NCI-H524 treated with DMSO at 0.1 percent for 48 hours (cell line): ENCODE results near the gene AP1G2.

Experiments used
- DNase-seq: peaks from one replicate; lab custom pipeline; 2025; lab: John Stamatoyannopoulos, UW

Gene AP1G2

DNA sequence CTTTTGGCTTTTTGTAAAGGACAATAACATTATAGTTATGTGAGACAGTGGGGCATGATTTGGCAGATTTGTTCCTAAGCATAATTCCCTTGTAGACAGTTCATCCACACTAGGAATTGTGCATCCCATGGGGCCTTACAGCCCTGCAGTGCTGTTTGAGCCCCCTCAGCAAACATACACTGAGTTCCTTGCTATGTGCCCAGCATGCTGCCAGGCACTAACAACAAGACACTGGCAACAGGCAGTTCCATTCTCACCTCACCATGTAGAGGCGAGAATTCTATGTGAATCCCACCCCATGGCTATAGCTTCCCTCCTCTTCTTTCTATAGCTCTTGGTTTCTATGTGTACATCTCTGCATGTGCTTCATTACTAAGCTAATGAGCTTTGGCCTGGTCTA is 9.6 kb downstream of the AP1G2 start:
- no peak for DNase-seq

DNA sequence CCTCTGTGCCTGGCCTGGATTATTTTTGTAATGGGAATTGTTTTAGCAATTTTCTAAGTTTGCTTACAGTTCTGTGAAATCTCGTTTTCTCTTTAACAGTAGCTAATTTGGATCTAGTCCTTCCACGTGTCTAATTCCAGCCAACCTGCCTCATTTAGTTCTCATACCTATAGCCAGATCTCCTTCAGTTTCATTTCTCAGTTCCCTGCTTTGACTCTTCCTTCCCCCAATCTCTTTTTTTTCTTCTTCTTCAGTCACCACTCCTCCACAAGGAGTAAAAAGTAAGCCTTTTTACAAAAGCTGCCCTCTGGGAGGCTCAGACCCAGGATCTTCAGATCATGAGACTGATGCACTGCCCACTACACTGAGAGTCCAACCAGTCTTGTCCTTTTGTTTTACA is 10.1 kb downstream of the AP1G2 start:
- no peak for DNase-seq

DNA sequence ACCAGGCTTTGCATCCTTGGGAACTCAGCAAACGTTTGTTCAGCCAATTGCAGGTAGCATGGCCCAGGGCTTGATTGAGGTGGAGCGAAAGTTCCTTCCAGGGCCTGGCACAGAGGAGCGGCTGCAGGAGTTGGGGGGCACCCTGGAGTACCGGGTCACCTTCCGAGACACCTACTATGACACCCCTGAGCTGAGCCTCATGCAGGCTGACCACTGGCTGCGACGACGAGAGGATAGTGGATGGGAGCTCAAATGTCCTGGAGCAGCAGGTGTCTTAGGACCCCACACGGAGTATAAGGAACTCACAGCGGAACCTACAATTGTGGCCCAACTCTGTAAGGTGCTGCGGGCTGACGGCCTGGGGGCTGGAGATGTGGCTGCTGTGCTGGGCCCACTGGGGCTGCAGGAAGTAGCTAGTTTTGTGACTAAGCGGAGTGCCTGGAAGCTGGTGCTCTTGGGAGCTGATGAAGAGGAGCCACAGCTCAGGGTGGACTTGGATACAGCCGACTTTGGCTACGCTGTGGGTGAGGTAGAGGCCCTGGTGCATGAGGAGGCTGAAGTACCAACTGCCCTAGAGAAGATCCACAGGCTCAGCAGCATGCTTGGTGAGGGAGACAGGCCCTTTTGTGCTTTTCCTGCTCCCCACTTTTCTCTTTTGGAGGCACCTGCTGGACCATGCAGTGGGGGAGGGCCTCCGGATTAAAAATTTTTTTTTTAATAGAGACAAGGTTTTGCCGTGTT is 10.7 kb downstream of the AP1G2 start:
- no peak for DNase-seq

DNA sequence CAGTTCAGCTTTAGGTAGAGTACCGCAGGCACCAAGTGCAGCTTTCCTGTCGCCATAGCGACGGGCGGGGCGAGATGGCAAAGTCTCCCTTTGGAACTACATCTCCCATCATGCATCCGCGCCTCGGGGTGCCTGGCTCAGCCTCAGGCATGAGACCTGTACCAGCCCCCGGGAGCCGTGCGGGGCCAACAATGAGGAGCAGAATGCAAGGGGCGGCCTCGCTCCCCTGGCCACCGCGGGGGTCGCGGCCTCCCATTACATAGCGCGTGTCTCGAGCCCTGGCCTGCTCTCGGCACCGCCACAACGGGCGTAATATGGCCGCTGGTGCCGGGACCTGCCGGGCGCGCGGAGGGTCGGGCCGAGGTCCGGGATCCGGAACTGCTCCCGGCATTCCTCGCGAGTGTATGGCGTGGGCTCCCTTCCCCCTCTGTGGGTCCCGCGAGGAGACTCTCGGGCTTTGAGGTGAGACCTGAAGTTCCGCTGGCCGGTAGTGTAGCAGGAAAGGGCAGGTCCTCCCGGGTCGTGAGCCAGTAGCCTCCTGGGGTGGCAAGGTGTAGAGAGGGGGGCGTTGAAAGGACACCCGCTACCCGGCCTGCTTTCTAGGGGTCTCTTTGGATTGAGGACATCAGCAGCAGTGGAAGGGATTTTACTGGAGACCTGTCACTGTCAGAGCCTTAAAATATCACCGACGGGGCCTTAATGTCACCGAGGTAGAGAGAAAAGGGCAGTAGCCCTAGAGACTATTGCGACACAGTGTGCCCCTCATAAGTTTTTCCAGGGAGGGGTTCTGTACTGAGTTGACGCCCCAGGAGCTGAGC is 11.5 kb downstream of the AP1G2 start, which contains the start of gene THTPA:
TSS of gene THTPA (plus strand) at position 390 of the 818 bp plus-strand sequence. CDS start 487 bp downstream, outside the sequence.
- DNase-seq: peak; percentile 63

DNA sequence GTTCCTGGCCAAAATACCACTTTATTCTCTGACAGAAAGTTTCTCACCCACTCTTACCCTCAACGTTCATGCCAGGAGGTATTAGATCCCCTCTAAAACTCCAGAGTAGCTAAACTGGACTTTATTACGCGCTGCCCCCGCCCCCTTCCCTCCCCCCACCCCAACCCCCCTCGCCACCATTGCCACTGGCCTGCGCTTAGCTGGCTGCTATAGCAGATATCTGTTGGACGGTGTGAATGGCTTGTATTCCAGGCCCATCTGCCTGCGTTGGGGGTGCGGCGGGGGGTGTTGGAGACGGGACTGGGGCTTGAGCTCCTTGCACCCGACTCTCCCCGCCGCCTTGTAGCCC is 12.1 kb downstream of the AP1G2 start:
- no peak for DNase-seq

DNA sequence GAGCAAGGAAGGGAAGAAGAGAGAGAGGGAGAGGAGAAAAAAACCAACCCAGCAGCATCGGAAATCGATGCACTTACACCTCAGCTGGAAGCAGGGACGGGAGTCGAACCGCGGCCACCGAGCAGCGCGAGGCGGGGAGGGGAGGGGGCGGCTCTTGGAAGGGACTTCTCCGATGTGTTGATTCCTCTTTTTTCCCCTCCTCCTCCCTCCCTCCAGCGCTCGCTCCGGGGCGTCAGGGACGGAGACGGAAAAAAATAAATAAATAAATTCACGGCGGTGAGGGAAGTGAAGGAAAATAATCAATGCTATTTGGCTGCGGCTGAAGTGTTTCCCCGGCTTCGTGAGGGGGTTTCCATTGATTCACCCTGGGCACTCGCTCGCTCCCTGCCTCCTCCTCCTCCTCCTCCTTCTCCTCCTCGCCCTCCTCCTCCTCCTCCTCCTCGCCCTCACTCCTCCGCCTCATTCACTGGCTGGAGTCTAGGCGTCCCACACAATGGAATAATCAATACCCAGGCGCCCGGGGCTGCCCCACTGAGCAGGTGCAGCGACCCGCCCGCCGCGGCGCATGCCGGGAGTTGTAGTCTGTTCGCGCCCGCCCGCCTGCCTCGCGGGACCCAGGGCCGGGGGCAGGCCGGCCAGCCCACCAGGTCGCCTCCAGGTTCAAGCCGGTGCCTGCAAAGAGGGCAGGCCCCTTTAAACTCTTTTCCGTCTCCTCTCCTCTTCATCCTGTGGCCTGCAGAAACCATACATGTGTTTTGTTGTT is 16.1 kb downstream of the AP1G2 start, which contains the start of gene ZFHX2:
TSS of gene ZFHX2 (minus strand) at position 500 of the 763 bp plus-strand sequence. CDS start 16,440 bp downstream, outside the sequence.
- peak; percentile 70 for DNase-seq

DNA sequence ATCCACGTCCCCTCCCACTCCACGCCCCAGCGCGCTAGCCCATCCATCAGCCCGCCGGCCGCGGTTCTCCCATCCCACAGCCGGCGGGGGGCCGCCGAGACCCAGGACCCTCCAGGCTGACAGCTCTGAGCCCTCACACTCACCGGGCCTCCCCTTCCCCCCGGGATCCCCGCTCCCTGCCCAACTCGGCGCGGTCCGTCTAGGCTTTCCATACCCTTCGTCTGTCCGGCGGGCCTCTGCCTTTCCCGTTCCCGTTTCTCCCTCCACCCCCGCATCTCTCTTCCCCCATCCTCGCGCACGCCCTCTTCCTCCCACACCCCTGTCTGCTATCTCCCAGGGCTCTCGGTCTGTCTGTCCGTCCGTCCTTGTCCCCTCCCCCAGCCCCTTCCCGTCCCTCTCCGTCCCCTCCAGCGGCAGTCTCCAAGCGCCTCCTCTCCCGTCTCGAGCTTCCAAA is 16.8 kb downstream of the AP1G2 start:
- no peak for DNase-seq

DNA sequence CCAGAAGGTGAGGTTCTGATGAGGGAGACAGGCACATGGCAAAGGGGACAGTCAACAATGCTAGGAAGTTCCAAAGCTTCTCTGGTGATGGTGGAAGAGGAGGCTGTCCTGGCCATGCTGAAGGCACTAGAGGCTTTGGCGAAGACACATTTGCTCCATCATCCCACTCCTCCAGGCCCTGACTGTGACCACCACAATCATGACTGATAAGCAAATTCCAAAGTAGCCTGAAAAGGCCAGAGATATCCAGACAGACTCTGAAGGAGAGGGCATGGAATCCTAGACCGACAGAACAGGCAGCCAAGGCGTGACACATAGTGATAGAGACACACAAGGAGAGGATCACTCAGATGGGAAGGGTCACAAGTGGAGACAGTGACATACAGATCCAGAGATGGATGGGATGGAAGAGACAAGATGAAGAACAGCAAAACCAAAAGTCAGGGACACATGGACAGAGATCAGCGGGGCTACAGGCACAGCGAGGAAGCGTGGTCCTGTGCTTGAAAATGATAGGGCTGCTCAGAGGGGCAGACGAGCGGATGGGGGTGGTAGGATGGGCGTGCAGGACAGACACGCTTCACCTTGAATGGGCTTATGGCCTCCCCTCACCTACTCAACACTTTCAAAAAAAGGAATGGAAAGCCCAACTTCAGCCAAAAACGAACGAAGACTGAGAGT is 17.3 kb downstream of the AP1G2 start:
- no peak for DNase-seq

DNA sequence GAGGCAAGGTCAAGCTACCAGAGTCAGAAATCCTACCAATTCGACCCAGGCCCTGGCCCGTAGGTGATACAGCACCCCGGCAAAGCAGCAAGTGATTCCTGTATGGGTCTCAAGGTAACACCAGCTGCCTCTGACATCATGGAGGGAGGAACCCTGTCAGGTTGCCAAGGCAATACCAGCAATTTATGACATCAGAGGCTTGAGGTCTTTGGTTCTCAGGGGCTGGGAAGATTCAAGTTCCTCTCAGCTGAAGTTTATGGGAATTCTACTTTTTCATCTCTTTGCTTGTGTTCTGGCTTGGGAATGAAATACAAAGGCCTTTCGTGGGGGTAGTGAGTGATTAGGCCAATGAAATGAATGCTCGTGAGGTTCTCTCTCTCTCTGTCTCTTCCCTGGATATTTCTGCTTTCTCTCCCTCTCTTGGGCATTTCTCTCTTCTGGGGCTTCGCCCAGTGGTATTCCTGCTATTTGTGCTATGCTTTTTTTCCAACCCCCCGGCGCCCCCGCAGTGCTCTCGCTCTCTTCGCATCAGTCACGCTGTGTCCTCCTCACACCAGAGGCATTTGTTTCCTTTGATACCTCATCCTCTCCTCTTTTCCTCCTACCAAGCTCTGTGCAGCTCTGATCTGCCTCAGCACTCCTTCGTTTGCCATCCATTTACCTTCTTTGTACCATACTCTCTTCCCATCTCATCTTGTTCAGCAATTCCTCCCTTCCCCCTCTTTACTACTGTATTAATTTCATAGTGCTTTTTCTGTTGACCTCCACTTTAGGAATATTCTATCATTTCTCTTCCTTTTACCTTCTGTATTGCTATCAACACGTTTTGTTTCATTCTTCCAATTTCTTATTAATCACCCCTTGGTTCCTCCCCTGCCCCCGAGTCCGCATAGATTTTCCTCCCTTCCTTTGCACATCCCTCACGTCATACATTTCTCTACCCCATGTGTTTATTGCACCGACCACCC is 19.0 kb downstream of the AP1G2 start:
- no peak for DNase-seq

DNA sequence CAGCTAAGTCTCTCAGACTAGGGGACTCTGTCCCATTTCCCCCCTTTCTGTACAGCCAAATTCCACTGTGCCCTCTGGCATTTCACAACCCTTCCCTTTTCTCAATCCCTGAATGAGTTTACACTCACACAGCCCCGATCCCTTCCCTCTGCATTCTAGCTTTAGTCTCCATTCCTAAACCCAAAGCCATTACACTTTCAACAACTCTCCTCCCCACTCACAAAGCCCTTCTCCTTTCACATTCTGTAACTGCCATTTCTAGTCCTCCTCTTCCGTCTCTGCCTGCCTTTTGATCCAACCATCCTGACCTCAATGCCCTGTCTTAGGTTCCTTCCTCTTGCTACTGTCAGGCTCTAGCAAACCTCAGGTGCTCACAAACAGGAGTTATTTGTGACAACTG is 19.7 kb downstream of the AP1G2 start:
- DNase-seq: no peak

DNA sequence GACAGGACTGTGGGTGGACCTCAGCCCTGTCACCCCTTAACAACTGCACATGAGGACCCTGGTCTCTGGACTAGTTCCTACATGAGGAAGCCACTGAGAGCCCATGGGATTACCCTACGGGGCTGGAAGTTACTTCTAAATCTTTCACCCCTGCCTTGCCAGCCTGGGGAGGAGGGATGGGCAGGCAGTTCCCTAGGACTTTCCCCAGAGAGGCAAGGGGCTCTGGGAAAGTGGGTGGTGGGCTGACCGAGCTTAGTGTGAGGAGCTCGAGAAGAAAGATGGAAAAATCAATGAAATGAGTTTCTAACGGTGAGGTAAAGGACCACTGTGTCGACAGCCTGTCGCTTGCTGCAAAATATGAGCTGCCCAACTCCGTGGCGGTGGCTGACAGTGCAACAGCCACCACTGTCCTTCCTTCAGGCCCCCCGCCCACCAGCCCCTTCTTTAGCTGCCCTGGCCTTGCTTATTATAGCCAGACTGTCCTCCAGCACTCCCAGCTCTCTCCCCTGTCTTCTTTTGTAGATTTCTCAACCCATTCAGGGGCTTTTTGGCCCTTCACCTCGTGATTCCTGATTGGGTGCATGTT is 21.0 kb downstream of the AP1G2 start:
- no peak for DNase-seq

DNA sequence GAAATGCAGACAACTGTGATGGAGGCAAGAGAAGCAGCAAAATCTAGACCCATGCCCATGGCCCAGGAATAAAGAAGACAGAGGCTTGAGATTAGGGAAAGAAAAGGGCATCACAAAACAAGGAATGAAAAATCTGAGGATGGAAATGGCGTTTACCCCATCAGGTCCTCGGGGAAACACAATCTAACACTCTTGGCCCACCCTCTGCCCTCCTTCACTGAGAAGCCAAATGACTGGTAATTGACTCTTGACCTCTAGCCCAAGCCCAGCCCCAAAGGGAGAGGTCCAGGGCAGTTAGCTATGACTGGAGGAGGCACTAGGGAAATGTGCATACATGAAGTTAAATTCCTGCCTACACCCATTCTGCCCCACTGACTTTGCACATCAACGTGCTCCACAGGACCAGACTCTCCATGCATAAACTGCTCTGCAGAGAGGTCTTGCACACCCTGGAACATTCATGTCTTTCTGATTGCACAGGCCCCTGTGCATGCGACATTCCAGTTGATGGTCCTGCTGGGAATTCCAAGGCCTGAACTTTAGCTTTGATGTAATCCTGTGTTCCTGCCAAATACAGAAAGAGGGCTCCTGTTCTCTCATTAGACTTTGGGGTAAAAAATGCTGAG is 21.7 kb downstream of the AP1G2 start:
- no peak for DNase-seq

DNA sequence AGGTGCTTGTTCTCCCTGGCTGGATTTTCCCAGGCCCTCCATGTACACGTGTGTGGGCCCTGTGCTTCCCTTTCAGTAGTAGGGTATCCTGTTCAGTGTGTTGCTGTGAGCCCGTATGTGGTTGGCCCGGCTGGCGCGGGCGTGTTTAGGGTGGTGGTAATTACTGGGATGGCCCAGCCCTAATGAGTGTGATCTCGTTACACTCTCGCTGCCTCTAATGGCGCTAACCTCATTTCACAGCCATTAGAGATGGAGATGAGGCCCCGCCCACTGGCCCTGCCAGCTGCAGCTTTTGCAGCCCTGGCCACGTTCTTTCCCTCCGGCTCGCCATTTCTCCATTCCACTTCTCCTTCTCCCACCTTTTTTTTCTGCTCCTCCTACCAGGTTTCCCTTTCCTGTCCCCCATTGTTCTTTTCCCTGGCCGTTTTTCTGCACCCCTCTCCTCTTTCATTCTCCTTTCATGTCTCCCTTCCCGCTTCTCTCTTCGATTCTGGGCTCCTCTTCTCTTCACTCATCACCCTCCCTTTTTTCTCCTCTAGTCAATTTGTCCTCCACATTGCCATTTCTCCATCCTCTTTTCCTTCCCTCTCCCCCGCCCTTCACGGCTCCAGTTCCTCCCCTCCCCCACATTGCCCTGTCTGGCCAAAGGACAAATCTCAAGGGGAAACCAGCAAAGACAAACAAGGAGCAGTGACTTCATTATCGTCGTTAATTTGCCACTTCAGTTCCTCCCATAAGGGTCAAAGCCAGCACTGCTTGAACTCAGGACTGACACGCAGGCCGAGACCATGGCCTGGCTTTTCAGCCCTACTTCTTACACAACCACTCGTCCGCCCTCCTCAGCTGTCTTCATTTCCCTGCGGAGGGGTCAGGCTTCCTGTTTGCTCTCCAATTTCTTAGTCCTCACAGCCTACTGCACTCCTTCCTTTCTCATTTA is 22.8 kb downstream of the AP1G2 start:
- DNase-seq: peak; percentile 56

DNA sequence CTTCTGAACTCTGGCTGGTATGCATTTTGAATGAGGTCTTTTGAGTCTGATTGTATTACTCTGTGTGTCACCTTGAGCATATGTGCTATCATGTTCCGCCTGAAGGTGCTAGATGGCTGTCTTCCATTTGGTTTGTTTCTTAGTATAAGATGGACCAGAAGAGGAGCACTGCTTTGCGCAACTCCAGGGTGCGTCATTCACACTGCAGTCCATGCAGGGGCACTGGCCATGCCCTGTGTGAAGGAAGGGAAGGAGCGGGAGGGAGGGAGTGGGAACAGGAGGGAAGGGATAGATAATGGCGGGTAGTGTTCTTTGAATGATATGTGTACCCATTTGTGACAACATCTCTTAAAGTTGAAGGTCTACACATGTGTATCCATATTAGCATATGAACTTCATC is 24.2 kb downstream of the AP1G2 start:
- DNase-seq: no peak

DNA sequence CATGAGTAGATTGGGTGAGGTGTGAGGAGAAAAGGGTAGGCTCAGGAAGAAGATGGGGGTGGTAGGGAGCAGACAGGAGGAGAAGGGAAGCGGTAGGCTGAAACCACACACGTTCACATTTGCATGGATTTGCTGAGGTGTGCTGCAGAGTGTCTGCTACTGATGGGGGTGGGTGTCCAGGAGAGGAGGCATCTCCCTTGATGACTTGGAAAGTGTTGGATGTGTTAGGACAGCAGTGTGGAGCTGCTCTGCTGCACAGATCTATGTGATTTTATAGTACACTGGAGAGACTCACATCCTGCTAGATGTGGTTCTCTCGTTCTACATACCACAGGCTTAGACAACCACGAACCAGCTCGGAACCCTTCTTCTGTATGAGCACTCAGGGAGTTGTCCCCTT is 25.3 kb downstream of the AP1G2 start:
- DNase-seq: no peak

DNA sequence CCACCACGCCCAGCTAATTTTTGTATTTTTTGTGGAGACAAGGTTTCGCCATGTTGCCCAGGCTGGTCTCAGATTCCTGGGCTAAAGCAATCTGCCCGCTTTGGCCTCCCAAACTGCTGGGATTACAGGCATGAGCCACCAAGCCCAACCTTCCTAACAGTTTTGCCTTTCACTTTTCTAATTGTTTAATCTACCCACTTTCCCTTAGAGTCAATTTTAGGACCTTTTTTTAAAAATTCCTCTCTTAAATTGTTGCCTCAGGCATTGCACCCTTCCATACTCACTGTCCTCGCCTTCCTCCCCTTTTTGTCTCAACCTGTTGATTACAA is 27.5 kb downstream of the AP1G2 start:
- no peak for DNase-seq

DNA sequence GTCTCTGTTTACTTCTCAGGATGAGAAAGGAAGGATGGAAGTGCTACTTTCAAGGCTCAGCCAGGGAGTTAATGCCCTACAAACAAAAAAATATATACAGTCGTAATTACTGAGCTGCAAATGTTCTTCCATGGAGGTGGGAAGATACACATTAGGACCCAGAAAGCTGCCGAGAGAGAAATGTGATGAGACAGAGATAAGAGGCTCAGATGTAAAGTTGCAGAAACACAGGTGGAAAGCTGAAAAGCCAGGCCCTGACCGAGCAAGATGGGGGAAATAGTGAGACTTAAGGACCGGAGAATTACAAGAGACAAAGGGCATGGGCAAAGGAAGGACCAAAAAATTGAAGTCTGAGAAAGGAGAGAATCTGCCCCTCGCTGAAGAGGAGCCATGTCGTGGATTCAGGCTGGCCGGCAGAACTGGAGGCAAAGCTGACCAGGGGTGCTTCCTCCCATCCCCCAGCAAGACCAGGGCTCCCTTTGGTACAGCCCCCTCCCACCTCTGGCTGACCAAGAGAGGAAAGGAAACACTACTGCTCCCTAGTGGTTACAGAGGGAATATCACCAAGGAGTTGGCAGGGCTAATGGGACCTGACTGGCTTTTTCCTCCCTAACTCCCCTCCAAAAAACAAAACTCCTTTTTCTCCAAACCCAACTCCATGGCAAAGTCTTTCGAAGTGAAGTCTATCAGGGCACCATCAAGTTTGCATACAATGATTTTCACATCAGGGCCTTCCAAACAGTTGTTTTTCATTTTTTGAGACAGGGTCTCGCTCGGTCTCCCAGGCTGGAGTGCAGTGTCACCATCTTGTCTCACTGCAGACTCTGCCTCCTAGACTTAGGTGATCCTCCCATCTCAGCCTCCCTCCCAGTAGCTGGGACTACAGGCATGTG is 28.1 kb downstream of the AP1G2 start:
- DNase-seq: no peak

DNA sequence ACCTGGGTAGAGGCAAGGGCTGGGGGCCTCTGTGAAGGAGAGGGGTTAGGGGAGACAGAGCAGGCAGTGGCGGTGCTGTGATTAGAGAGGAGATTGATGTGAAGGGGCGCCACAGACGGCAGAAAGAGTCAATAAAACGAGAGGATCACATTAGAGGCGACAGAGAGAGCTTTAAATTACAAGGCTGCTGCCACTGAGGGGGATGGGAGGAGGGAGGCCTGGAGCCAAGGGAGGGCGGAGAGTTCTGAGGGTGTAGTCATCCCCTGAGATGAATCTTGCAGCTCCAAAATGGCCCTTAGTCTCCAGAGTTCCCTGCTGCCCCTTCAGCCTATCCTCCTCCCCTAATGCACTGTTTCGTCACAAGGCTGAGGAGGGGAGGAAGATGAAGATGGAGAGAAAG is 28.8 kb downstream of the AP1G2 start:
- no peak for DNase-seq
